A549 (cell line): ENCODE measurements around the gene AKT1S1. TPM values are rescaled to one million over a fixed set of nuclear protein-coding genes. Genes with fewer than 3 reads are reported as not detected.

Experiments used
- ATAC-seq, 2 experiments: fragments of 200-7000 bp in 1 of 2; fragments of >200 bp in 1 of 2; cut with Nextera tagmentation in 1 of 2; cut with Tn5 transposase in 1 of 2; 3 replicates each; pipeline versions ENCODE4 v1.8.0 to v1.9.1; 2018 to 2020; ENCODE audit warnings: mild to moderate bottlenecking in 1 of 2, moderate library complexity in 1 of 2
- CTCF ChIA-PET: fragments of 300-600 bp; sonication (Branson Sonifier 250); formaldehyde crosslinking; extraction: SDS; loops from one replicate; lab custom pipeline; 2021; ENCODE audit warnings: antibody characterized with exemption, inconsistent platforms; lab: Yijun Ruan, JAX
- POLR2A ChIA-PET: fragments of 350-600 bp; formaldehyde crosslinking; extraction: SDS; loops from one replicate; lab custom pipeline; 2021; ENCODE audit warnings: antibody characterized with exemption, inconsistent platforms; lab: Yijun Ruan, JAX
- DNase-seq, 2 experiments: peaks; one replicate each; pipeline versions ENCODE4 v3.0.0 to v3.0.0-alpha.2; 2011 to 2016; ENCODE audit warnings: low read depth in 1 of 2, low spot score in 1 of 2
- FAIRE-seq: peaks from 2 replicates; lab custom pipeline; 2011; peaks lifted over from hg19 to GRCh38; lab: Jason Lieb, UNC
- H3K27ac ChIP-seq, 2 experiments: fragments of >200 bp; sonication (Bioruptor Twin); formaldehyde crosslinking; 3 replicates each; pipeline ENCODE4 v1.5.1; 2016 to 2017
- H3K4me1 ChIP-seq: fragments of >200 bp; sonication (Bioruptor Twin); formaldehyde crosslinking; 3 replicates; pipeline ENCODE4 v1.6.1; 2016
- H3K4me2 ChIP-seq: fragments of >200 bp; sonication (Bioruptor Twin); formaldehyde crosslinking; 3 replicates; pipeline ENCODE4 v1.6.1; 2016
- H3K4me3 ChIP-seq: fragments of >200 bp; sonication (Bioruptor Twin); formaldehyde crosslinking; 3 replicates; pipeline ENCODE4 v1.5.1; 2016
- H3K9me3 ChIP-seq: fragments of >200 bp; sonication (Bioruptor Twin); formaldehyde crosslinking; 3 replicates; pipeline ENCODE4 v1.6.1; 2016
- CHD4 ChIP-seq: fragments of 200-600 bp; sonication (generic); IDR thresholded peaks from 2 replicates; pipeline ENCODE4 v1.6.1; 2016; ENCODE audit warnings: antibody characterized with exemption, mild to moderate bottlenecking, borderline replicate concordance
- E2F6 ChIP-seq: IDR thresholded peaks from 2 replicates; pipeline ENCODE4 v1.6.1; 2012; ENCODE audit warnings: low read depth, borderline replicate concordance
- ESRRA ChIP-seq: fragments of 150-350 bp; IDR thresholded peaks from 2 replicates; pipeline ENCODE4 v1.6.1; 2014; ENCODE audit warnings: mild to moderate bottlenecking, low read length, borderline replicate concordance
- HOXB13 ChIP-seq: fragments of 250-450 bp; sonication (Bioruptor Pico); IDR thresholded peaks from 2 replicates; pipeline ENCODE4 v1.5.0; 2020; ENCODE audit warnings: low read depth, mild to moderate bottlenecking, moderate library complexity
- NFE2L2 ChIP-seq: fragments of 150-350 bp; conservative IDR thresholded peaks from 2 replicates; pipeline ENCODE4 v1.6.1; 2014; ENCODE audit warnings: low read length
- RAD21 ChIP-seq, 2 experiments: fragments of >200 bp in 1 of 2; sonication (Bioruptor Twin) in 1 of 2; formaldehyde crosslinking in 1 of 2; IDR thresholded peaks in 1 of 2; conservative IDR thresholded peaks in 1 of 2; 2 replicates in 1 of 2; 3 replicates in 1 of 2; pipeline ENCODE4 v1.6.1; 2012 to 2018; ENCODE audit warnings: inconsistent platforms in 1 of 2
- SREBF2 ChIP-seq: fragments of 450-650 bp; IDR thresholded peaks from 2 replicates; pipeline ENCODE4 v1.6.1; 2014; ENCODE audit warnings: mild to moderate bottlenecking, moderate library complexity
- ZFP36 ChIP-seq: fragments of 450-650 bp; IDR thresholded peaks from 2 replicates; pipeline ENCODE4 v1.6.1; 2014; ENCODE audit warnings: borderline replicate concordance; ENCODE audit not compliant: partially characterized antibody
- ZSCAN20 ChIP-seq: fragments of 250-450 bp; sonication (Bioruptor Pico); IDR thresholded peaks from 2 replicates; pipeline ENCODE4 v1.8.0; 2022; ENCODE audit warnings: mild to moderate bottlenecking, moderate library complexity
- WGBS: methylation state at CpG from one replicate; pipeline ENCODE4 v1.1.6; 2017; ENCODE audit errors: missing lambda C conversion rate; 5-methylcytosine and 5-hydroxymethylcytosine counted together
- polyA plus RNA-seq, 4 experiments: library from polyadenylated mRNA; depleted of rRNA in 3 of 4; stranded (reverse); fragments of >200 nt; fragmentation: RNase III in 1 of 4; extraction: RNeasy Plus Mini Kit Qiagen cat#74134 plus additional on column Dnase treatment in 1 of 4; gene quantifications; 2 replicates in 3 of 4; 3 replicates in 1 of 4; pipeline ENCODE4 v1.2.3, GENCODE V29; 2011 to 2017
- TF ChIP-seq, protein P1 (sequence below): fragments of >200 bp; sonication (Bioruptor Twin); formaldehyde crosslinking; IDR thresholded peaks from 3 replicates; pipeline ENCODE4 v1.5.1; 2016
- TF ChIP-seq, protein P2 (sequence below): fragments of 200-600 bp; sonication (generic); IDR thresholded peaks from 2 replicates; pipeline ENCODE4 v1.6.1; 2016; ENCODE audit warnings: antibody characterized with exemption, mild to moderate bottlenecking, moderate library complexity
- TF ChIP-seq, protein P3 (sequence below): fragments of 450-650 bp; IDR thresholded peaks from 2 replicates; pipeline ENCODE4 v1.6.1; 2014; ENCODE audit warnings: antibody characterized with exemption
- TF ChIP-seq, protein P4 (sequence below): fragments of 250-450 bp; sonication (Bioruptor Pico); IDR thresholded peaks from 2 replicates; pipeline ENCODE4 v1.5.0; 2020; ENCODE audit warnings: low read depth, mild to moderate bottlenecking, moderate library complexity

The AKT1S1 gene
- polyA plus RNA-seq, 2 of the 4 experiments (the other 2 are of a cell fraction): 39.2 to 75.9 TPM

DNA sequence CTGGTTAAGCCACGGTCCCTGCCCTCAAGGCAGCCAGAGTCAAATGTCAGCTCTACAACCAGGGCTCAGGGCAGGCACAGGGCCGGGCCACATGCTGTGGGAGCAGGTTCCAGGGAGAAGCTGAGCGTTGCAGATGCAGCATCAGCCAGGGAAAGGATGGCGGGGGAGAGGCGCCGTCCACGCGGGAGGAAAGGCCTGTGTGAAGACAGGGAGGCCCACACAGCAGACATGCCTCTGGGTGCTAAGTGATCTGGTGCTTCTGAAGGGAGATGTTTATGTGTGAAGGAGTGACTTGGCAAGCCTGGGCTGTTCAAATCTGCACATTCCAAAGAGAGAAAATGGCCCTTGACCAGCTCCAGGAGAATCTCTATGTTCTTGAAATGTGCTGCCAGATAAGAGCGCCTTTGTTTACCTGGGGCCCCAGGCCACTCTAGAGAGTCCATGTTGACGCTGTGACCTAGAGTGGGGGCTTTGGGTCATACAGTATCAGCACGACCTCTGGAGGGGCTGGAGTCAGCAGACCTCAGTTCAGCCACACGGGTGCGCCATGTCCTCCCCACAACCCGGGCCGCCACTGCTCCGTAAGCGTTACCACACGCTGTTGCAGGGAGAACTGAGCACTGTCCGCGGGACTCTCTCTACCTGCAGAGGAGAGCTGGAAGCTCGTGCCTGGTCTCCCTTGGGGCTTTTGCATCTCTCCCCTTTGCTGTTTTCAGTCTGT lies 36.0 kb upstream of the AKT1S1 start:
- FAIRE-seq (no peak), ATAC-seq (peak in 1 of 2 experiments; percentile 27; a peak in 3 of 6 replicates), DNase-seq (no peak)
- Histone ChIP-seq H3K9me3 (no peaks in the 10 kb centered on the region), H3K4me1 (no peaks in the 10 kb centered on the region), H3K4me2 (no peak overlapping the region), H3K27ac (no peak overlapping the region), H3K4me3 (no peak overlapping the region)
- WGBS: 95% methylated on average over 21 of the region's 21 CpGs
- TF ChIP-seq, protein P1, sequence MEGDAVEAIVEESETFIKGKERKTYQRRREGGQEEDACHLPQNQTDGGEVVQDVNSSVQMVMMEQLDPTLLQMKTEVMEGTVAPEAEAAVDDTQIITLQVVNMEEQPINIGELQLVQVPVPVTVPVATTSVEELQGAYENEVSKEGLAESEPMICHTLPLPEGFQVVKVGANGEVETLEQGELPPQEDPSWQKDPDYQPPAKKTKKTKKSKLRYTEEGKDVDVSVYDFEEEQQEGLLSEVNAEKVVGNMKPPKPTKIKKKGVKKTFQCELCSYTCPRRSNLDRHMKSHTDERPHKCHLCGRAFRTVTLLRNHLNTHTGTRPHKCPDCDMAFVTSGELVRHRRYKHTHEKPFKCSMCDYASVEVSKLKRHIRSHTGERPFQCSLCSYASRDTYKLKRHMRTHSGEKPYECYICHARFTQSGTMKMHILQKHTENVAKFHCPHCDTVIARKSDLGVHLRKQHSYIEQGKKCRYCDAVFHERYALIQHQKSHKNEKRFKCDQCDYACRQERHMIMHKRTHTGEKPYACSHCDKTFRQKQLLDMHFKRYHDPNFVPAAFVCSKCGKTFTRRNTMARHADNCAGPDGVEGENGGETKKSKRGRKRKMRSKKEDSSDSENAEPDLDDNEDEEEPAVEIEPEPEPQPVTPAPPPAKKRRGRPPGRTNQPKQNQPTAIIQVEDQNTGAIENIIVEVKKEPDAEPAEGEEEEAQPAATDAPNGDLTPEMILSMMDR: 0 out of 3 replicates have a peak, but pooled peaks have one; percentile 12
- TF ChIP-seq ZSCAN20 (CRISPR knock-in tag): no peak
- ChIA-PET POLR2A (interaction anchor here (0.5 kb wide), 1 partner anchor 237 kb away, joined by 3 read pairs; no protein-coding TSS in a partner anchor), CTCF (interaction anchor here (1.3 to 4.0 kb wide), 5 partner anchors 14 to 31 kb away, joined by 3 to 20 read pairs (median 6); no protein-coding TSS in a partner anchor)

DNA sequence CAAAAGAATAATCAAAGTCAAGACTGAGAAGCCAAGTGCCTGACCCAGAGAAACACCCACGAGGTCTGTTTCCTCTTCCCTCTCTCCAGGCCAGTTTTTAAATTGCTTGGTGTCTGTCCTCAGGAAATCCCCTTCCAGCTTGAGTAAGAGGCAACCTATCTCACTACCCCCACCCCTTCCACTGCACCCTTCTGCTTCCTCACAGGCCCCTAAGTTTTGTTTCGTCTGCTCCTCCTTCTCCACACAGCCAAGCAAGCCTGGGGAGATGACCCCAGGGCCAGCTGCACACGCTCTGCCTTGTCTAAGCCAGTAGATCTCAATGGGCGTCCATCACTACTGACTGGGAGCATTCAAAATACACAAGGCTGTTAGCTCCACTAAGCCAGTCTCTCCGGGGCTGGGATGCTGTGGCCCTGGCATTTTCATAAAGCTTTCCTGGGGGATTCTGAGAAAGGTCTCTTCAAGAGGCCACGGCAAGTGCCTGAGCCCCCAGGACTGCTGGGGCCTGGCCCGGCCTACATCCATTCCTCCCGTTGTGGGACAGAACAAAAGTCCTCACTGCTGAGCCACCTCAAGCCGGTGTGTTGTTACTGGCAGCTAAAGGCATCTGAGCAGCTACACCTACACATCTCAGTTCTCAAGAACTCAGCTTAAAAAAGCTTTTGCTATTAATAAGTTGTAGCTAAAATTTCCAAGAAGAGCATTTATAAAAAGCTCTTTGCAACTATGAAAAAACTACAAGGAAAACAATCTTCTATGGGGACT lies 34.4 kb upstream of the AKT1S1 start:
- FAIRE-seq: no peak
- ATAC-seq: no peak
- H3K4me2 ChIP-seq: no peak overlapping the region
- POLR2A ChIA-PET: interaction anchor here (2.0 kb wide), 1 partner anchor 18 kb away, joined by 9 read pairs; the partner anchor contains the start of genes ATF5 and NUP62
- no peaks in the 10 kb centered on the region for H3K4me1 ChIP-seq
- no peak overlapping the region for H3K4me3 ChIP-seq
- 82% methylated on average over 9 of the region's 9 CpGs for WGBS
- TF ChIP-seq, protein P2, sequence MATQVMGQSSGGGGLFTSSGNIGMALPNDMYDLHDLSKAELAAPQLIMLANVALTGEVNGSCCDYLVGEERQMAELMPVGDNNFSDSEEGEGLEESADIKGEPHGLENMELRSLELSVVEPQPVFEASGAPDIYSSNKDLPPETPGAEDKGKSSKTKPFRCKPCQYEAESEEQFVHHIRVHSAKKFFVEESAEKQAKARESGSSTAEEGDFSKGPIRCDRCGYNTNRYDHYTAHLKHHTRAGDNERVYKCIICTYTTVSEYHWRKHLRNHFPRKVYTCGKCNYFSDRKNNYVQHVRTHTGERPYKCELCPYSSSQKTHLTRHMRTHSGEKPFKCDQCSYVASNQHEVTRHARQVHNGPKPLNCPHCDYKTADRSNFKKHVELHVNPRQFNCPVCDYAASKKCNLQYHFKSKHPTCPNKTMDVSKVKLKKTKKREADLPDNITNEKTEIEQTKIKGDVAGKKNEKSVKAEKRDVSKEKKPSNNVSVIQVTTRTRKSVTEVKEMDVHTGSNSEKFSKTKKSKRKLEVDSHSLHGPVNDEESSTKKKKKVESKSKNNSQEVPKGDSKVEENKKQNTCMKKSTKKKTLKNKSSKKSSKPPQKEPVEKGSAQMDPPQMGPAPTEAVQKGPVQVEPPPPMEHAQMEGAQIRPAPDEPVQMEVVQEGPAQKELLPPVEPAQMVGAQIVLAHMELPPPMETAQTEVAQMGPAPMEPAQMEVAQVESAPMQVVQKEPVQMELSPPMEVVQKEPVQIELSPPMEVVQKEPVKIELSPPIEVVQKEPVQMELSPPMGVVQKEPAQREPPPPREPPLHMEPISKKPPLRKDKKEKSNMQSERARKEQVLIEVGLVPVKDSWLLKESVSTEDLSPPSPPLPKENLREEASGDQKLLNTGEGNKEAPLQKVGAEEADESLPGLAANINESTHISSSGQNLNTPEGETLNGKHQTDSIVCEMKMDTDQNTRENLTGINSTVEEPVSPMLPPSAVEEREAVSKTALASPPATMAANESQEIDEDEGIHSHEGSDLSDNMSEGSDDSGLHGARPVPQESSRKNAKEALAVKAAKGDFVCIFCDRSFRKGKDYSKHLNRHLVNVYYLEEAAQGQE: no peak
- TF ChIP-seq HOXB13 (CRISPR knock-in tag) (no peak), ZFP36 (no peak), SREBF2 (no peak), CHD4 (no peak), NFE2L2 (no peak), ESRRA (no peak), RAD21 (conservative IDR thresholded peaks at IDR 0.05 in 1 of 2, IDR thresholded peaks at IDR 0.05 in 1 of 2) (no peak), E2F6 (no peak), ZSCAN20 (CRISPR knock-in tag) (no peak)
- TF ChIP-seq, protein P3, sequence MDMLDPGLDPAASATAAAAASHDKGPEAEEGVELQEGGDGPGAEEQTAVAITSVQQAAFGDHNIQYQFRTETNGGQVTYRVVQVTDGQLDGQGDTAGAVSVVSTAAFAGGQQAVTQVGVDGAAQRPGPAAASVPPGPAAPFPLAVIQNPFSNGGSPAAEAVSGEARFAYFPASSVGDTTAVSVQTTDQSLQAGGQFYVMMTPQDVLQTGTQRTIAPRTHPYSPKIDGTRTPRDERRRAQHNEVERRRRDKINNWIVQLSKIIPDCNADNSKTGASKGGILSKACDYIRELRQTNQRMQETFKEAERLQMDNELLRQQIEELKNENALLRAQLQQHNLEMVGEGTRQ: no peak
- TF ChIP-seq, protein P4, sequence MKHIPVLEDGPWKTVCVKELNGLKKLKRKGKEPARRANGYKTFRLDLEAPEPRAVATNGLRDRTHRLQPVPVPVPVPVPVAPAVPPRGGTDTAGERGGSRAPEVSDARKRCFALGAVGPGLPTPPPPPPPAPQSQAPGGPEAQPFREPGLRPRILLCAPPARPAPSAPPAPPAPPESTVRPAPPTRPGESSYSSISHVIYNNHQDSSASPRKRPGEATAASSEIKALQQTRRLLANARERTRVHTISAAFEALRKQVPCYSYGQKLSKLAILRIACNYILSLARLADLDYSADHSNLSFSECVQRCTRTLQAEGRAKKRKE (CRISPR knock-in tag): no peak
- CTCF ChIA-PET: interaction anchor here (0.8 to 2.8 kb wide), 10 partner anchors 8 to 225 kb away, joined by 3 to 12 read pairs (median 3); partner anchors contain the start of genes ATF5 and NUP62
- H3K27ac ChIP-seq: 0 out of 6 replicates have a peak overlapping the region, but pooled peaks of 1 of the 2 experiments have one; percentile 2
- no peaks in the 10 kb centered on the region for H3K9me3 ChIP-seq
- DNase-seq: no peak
